Measurements from ENCODE around the gene NCKAP5.

The NCKAP5 gene

DNA sequence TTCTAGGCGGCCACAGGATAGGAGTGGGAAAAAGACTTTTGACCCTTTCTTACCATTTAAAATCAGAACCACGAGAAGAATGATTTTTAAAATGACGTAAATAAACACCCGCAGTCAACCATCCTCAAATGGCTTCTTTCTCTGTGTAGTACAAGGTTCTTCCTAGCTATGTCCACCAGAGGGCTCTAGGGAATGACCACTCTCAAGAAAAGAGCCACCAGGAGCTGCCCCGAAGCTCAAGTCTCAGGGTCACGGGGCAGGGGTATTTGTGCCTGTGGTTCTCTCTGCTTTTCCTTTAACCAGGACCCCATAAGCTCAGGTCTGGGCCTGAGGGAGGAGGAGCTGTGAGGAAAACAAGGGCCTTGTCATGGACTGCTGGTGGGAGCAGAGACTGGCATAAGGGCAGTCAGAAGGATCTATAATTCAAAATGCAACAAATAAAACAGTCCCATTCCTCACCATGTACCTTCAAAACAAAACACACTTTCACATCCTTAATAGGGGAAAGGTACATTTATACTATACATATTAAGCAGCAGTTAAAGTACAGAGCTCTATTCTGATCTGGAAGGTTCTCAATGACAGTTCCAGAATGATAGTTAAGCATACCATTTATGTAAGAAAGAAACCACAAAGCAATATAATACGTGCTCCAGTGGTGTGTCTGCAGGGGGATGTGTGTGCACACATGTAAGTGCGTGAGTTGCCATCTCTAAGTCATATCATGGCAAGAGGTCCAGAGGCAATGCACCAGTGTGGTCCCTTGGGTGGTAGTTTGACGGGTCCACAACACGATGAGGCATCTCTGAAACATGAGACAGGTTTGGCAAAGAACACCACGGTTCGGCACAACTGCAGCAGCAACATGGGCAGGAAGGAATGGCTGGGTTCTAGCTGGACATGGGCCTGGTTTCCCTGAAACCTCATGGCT, 916.9 kb downstream of the NCKAP5 start:
- no peak for DNase-seq (ENCODE audit: low read depth in 4 of 4, low spot score in 1 of 4)

DNA sequence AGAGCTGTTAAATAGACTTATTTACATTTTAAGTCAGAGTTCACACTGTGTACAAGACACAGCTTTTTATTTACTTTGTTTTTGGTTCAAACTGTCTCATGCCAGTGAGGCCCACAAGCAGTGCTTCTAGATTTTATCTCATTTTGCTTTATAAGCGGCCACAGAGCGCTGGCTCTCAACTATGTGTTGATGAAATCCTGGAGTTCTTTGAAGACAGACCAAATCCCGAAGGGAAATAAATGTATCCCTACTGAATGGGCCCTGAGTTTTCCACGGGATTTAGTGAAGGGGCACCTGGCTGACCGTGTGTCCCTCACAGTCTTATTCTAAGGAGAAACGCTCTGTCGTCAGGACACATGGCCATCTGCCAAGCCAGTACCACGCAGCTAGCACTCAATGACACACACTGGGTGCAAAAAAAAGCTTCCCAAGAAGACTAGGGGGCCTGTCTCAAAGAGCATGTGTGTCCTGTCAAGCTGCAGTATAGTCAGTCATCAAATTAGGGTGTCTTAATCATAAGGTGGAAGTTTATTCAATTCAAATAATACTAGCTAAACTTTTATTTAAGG, 921.6 kb downstream of the NCKAP5 start:
- no peak for DNase-seq (ENCODE audit: low read depth in 4 of 4, low spot score in 1 of 4)

DNA sequence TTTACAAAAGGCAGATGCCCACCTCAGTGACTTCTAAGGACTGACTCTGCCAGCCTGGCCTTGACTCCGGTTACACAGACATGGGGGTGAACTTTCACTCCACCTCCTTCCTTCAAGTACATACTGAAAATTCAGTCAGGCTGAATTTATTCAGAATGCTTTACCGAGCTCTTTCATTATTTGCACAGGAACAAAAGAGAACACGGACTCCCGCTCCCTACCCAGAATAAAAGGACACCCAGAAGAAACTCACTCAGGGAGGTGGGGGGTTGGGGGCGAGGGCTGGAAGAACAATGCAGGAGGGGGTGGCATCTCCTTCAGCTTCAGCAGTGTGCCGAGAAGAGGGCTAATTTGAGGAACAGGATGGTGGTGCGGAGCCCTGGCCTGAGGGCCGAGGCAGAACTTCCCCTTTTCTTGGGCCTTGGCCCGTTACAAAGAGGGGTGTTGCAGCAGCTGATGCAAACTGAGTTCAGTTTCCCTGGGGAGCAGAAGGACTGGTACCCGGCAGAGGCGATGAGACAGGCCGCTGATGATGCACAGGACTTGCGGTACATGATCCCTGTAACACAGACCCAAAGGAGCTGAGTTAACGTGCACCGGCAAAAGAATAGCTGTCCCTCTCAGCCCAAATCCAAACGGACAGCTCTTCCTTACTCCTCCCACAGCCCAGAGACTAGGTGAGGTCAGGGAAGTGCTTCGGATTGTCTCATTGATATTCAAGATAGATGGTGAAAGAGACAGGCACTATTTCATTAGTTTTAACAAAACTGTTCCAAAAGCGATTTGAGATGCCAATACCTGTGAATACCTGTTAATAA, 922.3 kb downstream of the NCKAP5 start:
- DNase-seq (ENCODE audit: low read depth in 4 of 4, low spot score in 1 of 4): no peak

DNA sequence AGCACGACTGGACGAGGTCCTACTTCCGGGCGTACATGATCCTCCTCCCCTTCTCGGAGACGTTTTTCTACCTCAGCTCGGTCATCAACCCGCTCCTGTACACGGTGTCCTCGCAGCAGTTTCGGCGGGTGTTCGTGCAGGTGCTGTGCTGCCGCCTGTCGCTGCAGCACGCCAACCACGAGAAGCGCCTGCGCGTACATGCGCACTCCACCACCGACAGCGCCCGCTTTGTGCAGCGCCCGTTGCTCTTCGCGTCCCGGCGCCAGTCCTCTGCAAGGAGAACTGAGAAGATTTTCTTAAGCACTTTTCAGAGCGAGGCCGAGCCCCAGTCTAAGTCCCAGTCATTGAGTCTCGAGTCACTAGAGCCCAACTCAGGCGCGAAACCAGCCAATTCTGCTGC, 923.1 kb downstream of the NCKAP5 start:
- DNase-seq (ENCODE audit: low read depth in 4 of 4, low spot score in 1 of 4): no peak

DNA sequence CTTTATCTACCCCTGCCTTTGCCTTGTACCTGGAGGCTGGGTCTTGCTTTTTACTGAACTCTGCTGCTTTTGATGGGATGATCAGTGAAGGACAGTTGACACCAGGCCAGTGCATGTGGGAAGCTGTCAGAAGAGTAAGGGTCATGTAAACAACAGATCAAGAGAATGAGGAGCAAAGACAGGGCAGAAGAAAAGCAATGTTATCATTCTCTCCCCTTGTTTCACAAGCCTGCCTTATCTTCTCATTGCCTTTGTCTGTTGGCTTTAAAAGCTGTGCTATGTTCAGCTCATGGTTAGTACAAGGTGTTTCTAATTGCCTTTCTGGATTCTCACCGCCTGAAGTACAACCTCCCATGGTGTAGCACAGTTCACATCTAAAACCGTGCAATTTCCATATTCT, 925.8 kb downstream of the NCKAP5 start:
- no peak for DNase-seq (ENCODE audit: low read depth in 4 of 4, low spot score in 1 of 4)

DNA sequence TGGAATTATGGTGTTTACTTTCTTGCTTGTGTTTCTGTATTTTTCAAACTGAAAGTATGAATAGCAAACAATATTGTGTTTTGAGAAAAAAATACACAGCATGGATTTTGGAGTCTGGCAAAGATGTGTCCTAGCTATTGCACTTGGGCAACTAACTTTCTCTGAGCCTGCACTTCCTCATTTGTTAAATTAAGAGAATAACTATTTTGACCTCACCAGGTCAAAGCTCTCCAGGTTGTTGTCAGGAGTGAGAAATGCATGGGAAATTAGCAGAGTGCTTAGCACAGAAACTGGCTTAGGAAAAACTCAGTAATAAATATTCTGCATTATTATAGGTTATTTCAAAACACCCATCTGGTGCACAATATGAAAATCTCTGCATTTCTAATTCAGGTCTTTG, 926.4 kb downstream of the NCKAP5 start:
- DNase-seq (ENCODE audit: low read depth in 4 of 4, low spot score in 1 of 4): no peak

DNA sequence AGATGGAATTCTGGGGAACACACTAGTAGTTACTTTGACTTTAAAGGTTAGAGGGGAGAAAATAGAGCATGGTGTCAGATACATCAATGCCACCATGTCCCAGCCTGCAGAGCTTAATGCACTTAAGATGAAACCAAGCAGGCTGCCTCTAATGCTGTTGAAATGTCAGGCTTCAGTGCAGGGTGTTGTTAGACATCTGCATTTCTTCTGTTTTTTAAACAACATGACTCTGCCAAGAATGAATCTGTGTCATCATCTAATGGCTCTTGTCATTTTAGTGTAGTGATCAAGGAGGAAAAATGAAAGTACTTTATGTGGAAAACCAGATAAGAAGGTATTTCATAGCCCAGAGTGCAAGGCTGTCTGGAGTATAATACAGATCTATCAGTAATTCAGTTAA, 928.1 kb downstream of the NCKAP5 start:
- no peak for DNase-seq (ENCODE audit: low read depth in 4 of 4, low spot score in 1 of 4)

DNA sequence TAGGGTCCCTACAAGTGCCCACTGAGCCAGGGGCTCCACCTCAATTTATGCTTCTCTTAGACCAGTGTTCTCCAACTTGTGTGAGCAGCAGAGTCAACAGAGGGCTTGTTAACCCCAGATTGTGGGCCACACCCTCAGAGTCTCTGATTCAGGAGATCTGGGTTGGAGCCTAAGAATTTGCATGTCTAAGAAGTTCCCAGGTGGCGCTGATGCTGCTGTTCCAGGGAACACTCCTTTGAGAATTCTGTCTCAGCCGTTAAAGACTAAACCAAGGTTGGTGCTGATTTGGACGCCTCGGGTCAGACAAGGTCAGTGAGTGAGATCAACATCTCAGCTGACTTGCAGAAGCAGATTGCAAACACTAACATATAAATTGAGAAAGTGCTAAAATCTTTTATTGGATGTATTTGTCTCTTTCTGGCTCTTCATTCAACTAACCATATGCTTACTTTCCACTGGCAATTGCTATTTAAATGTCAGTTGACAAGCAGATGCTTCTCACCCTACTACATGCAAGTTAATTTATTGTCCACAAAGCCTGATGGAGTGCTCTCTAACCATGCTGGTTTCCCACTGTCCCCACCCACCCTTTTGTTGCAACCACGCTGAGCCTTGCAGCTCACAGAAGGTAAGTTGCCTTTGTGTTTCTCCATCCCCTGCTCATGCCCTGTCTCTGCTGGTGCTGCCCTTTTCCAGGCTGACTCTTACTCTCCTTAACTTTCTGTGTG, 929.8 kb downstream of the NCKAP5 start:
- no peak for DNase-seq (ENCODE audit: low read depth in 4 of 4, low spot score in 1 of 4)

DNA sequence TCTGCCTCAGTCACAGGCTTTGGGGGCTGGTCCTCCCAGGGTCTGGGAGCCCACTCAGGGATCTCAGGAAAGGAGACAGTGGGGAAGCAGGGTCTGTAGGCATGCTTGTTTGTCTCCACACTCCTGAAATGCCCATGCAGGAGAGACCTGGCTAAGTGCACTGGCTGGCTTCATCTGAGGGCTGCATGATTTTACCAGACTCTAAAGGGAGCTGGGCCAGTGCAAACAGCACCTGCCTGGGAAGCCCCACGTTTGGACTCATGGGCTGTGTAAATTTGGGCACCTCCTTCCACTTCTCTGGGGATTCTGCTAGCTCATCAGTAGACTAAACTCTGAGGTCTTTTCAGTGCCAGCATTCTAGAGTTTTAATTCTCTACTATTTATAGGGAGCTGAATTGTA, 931.9 kb downstream of the NCKAP5 start:
- DNase-seq (ENCODE audit: low read depth in 4 of 4, low spot score in 1 of 4): no peak

DNA sequence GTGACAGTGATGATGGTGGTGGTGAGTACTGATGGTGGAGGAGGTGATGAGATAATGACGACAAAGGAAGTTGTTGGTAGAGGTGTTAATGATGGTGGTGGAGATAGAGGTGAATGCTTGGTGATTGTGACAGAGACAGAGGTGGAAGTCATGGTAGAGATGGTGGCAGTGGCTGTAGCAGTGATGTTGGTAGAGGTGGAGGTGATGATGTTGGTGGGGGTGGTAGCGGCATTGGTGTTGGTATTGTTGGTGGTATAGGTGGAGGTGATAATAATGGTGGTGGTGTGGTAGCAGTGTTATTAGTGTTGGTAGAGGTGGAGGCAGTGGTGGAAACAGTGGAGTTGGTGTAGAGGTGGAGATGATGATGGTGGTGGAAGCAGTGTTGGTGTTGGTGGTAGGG, 934.6 kb downstream of the NCKAP5 start:
- no peak for DNase-seq (ENCODE audit: low read depth in 4 of 4, low spot score in 1 of 4)

DNA sequence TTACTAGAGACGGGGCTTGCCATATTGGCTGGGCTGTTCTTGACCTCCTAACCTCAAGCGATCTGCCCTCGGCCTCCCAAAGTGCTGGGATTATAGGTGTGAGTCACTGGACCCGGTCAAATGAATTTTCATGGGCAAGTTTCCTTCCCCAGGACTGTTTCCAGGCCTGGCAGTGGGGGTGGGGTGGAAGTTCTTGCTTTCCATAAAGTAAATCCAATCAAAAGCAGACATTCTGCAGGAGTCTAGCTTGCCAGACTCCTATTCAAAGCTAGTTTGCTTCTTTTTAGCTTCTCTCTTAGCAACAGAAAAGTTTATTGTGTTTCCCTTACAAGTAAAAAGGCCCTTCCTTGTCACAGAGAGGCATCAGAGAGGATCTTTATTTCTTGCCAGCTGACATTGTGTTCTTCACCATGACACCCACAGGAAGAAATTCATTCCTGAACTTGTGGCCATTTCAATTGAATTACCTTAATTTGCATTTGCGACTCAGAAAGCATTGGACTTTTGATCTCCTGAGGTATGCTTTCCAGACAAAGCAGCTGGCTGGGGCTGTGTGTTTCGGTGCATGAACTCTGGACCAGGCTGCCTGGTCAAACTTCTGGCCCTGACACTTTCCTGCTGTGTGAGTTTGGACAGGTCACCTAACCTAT, 936.1 kb downstream of the NCKAP5 start:
- no peak for DNase-seq (ENCODE audit: low read depth in 4 of 4, low spot score in 1 of 4)

DNA sequence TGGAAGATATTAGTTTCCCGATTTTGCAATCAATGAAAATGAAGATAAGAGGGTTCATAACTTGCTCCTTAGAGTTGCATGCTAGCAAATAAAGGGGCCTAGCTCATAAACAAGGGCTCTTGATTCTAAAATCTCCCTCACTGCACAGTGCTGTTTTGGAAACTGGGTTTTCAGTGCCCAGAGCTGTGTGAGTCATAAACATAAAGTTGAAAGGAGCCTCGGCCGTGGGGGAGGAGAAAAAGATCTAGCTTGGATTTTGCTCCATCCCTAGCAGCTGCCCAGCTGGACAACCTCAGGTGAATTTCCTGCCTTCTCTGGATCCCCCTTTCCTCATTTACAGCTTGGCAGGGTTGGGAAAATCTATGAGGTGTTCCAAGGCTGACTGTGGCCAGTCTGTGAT, 940.7 kb downstream of the NCKAP5 start:
- no peak for DNase-seq (ENCODE audit: low read depth in 4 of 4, low spot score in 1 of 4)

DNA sequence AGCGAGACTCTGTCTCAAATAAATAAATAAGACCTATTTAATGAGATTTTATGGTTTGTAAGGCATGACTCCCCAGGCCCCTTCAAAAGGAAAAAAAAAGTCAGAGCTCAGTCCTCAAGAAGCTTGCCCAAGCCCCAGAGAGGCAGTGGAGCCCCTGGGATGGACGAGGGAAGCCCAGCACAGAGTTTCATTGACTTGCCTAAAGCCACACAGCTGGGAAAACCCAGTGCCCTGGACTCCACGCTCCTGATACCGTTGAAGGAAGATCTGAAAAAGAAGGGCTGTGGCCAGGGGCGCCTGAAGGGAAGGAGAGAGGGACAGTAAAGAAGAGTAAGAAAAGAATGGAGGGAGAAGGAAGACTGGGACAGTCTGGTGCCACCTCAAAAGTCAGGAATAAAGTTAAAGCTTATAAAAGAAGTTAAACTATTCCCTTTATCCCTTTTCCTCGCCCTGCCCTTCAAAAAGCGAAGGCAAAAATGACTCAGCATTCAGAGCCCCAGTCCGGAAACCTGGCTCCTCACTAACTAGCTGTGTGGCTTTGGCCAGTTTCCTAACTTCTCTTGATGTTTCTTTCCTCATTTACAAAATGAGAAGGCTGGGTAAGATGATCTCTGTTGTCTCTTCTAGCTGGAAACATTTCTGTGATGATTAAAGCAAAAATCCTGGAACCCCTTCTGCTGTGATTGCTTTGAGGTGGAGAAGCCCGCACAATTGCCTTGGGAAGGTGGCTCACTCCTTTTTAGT, 945.0 kb downstream of the NCKAP5 start:
- DNase-seq (ENCODE audit: low read depth in 4 of 4, low spot score in 1 of 4): no peak
